OCI-M1 (cell line): ENCODE measurements around the gene UPK3BL2.
"Not testable (repeated sequence)": the region's sequence is repeated elsewhere in the genome, so short reads cannot be mapped to it uniquely, and the experiment has no call there.

Source experiments
- DNase-seq: peaks from one replicate; lab custom pipeline; 2025; lab: John Stamatoyannopoulos, UW

UPK3BL2 gene

GRCh38 chr7:102531583-102531982 is 11.9 kb downstream of the UPK3BL2 start:
- not testable (repeated sequence) for DNase-seq

- DNase-seq, result not testable (repeated sequence)
These were observed 15.4 kb downstream of the UPK3BL2 start for GRCh38 chr7:102527822-102528793.

GRCh38 chr7:102527182-102527581 is 16.3 kb downstream of the UPK3BL2 start:
- not testable (repeated sequence) for DNase-seq

GRCh38 chr7:102524803-102525202 is 18.7 kb downstream of the UPK3BL2 start:
- DNase-seq, result not testable (repeated sequence)

GRCh38 chr7:102520797-102521196 is 22.7 kb downstream of the UPK3BL2 start:
- not testable (repeated sequence) for DNase-seq

- DNase-seq, result not testable (repeated sequence)
These were observed 25.8 kb downstream of the UPK3BL2 start, which contains the start of gene RASA4B for GRCh38 chr7:102517550-102518147. RASA4B (minus strand) TSS chr7:102517777; CDS start chr7:102517710, 67 bp downstream.

- not testable (repeated sequence) for DNase-seq
These were observed 26.5 kb downstream of the UPK3BL2 start for GRCh38 chr7:102516951-102517350.

- not testable (repeated sequence) for DNase-seq
These were observed 27.6 kb downstream of the UPK3BL2 start for GRCh38 chr7:102515889-102516288.

GRCh38 chr7:102514881-102515721 is 28.4 kb downstream of the UPK3BL2 start:
- not testable (repeated sequence) for DNase-seq

GRCh38 chr7:102512642-102513221 is 30.8 kb downstream of the UPK3BL2 start:
- not testable (repeated sequence) for DNase-seq

GRCh38 chr7:102511860-102512522 is 31.5 kb downstream of the UPK3BL2 start:
- DNase-seq, result not testable (repeated sequence)

GRCh38 chr7:102510575-102510974 is 32.9 kb downstream of the UPK3BL2 start:
- not testable (repeated sequence) for DNase-seq

- DNase-seq, result not testable (repeated sequence)
These were observed 35.9 kb downstream of the UPK3BL2 start for GRCh38 chr7:102507410-102508088.

- DNase-seq, result not testable (repeated sequence)
These were observed 38.0 kb downstream of the UPK3BL2 start for GRCh38 chr7:102505298-102506185.

- not testable (repeated sequence) for DNase-seq
These were observed 40.4 kb downstream of the UPK3BL2 start for GRCh38 chr7:102503141-102503540.

GRCh38 chr7:102498321-102498720 is 45.2 kb downstream of the UPK3BL2 start:
- DNase-seq, result not testable (repeated sequence)

GRCh38 chr7:102497308-102497707 is 46.2 kb downstream of the UPK3BL2 start:
- DNase-seq, result not testable (repeated sequence)

- DNase-seq, result not testable (repeated sequence)
These were observed 46.6 kb downstream of the UPK3BL2 start for GRCh38 chr7:102496861-102497260.

- not testable (repeated sequence) for DNase-seq
These were observed 48.9 kb downstream of the UPK3BL2 start for GRCh38 chr7:102494473-102495149.
